RWPE1 (cell line): ENCODE results near the gene OTOGL.
"Not testable (repeated sequence)": the region's sequence is repeated elsewhere in the genome, so short reads cannot be mapped to it uniquely, and the experiment has no call there.

ENCODE experiments used
- CTCF ChIA-PET: fragments of 350-600 bp; sonication (Branson Sonifier 250); formaldehyde crosslinking; extraction: SDS; loops from one replicate; lab custom pipeline; 2021; lab: Yijun Ruan, JAX
- POLR2A ChIA-PET: fragments of 400-600 bp; formaldehyde crosslinking; extraction: SDS; loops from one replicate; lab custom pipeline; 2020; ENCODE audit warnings: antibody characterized with exemption; ENCODE audit not compliant: low non-redundant PET; lab: Yijun Ruan, JAX
- DNase-seq: peaks from one replicate; pipeline ENCODE4 v3.0.0; 2012; ENCODE audit warnings: low spot score
- H3K27ac ChIP-seq: fragments of 450-650 bp; 2 replicates; pipeline ENCODE4 v1.5.1; 2017
- CTCF ChIP-seq: fragments of 450-650 bp; conservative IDR thresholded peaks from 2 replicates; pipeline ENCODE4 v1.5.1; 2017; ENCODE audit warnings: low read depth, mild to moderate bottlenecking

OTOGL gene

DNA sequence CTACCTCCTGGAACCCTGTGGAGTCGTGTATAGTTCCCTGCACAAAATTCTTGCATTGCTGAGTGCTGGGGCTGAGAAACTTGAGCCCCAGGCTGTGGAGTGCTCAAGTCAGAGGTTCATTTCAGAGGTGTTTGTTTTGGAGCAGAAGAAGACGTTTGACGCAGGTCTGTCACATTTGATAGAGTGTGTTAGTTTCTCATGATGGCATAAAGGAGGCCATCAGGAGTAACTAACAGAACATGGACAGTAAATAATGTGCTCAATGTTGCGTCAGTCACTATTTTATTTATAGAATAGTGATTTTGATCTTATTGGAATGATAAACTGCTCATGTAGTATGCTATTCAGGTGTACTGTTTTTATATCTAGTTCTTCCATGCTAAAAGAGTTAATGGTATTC, 44.2 kb downstream of the OTOGL start:
- TF ChIP-seq CTCF: no peak
- ChIA-PET CTCF (no interaction called here), POLR2A (no interaction called here)
- no peak overlapping the region for H3K27ac ChIP-seq
- DNase-seq: no peak

DNA sequence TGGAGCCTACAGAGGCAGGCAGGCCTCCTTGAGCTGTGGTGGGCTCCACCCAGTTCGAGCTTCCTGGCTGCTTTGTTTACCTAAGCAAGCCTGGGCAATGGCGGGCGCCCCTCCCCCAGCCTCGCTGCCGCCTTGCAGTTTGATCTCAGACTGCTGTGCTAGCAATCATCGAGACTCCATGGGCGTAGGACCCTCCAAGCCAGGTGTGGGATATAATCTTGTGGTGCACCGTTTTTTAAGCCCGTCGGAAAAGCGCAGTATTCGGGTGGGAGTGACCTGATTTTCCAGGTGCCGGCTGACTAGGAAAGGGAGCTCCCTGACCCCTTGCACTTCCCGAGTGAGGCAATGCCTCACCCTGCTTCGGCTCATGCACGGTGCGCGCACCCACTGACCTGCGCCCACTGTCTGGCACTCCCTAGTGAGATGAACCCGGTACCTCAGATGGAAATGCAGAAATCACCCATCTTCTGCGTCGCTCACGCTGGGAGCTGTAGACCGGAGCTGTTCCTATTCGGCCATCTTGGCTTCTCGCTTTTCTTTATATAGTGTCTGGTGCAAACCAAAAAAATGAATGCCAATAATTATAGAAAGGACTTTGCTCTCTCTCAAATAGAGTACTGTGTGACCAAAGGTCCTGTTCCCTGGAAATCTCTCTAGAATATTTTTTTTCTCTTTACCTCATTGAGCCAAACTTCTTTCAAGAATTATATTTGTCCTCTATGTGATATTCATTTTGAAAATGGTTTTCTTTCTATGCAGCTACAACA, 50.4 kb downstream of the OTOGL start:
- CTCF ChIA-PET, H3K27ac ChIP-seq, DNase-seq, POLR2A ChIA-PET: not testable (repeated sequence)

DNA sequence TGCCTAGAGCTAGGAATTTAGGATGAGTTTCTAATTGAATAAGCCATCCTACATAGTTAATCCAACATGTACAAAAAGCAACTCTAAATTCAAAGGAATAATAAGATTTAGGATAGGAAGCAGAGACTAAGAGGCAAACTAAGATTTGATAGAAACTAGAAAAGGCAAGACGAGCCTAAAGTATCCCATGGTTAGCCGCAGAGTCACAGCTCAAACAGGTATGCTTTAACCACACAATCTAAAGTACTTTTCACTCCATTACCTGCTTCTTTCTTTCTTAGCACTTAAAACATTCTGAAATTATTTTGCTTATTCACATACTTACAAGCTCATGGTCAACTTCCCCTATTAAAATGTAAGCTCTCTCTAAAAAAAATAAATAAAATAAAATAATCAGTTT, 51.8 kb downstream of the OTOGL start:
- no peak for DNase-seq
- ChIA-PET POLR2A (no interaction called here), CTCF (interaction anchor here (0.6 kb wide), 1 partner anchor 15 kb away, joined by 3 read pairs; no protein-coding TSS in a partner anchor)
- no peak for TF ChIP-seq CTCF
- H3K27ac ChIP-seq: no peak overlapping the region

DNA sequence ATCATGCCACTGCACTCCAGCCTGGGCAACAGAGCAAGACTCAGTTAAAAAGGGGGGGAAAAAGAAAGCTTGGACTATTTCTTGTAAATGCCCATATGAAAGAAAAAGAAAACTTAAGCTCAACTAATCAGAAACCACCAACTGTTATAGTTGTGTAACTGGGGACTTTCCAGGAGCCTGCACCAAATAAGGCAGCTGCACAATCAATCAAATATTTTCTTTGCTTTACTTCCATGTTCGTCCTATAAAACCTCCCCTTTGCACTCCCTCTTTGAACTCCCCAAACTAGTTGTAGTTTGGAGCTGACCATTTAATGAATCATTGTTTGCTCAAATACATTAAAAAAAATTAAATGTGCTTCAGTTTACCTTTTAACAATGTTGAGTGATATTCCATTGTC, 54.9 kb downstream of the OTOGL start:
- CTCF ChIA-PET: interaction anchor here (0.5 to 0.6 kb wide), 2 partner anchors 20 to 30 kb away, joined by 3 to 4 read pairs; no protein-coding TSS in a partner anchor
- no peak for TF ChIP-seq CTCF
- DNase-seq: no peak

GRCh38 chr12:80156306-80156705, 57.0 kb downstream of the OTOGL start:
- CTCF ChIA-PET: no interaction called here
- DNase-seq: no peak
- POLR2A ChIA-PET: no interaction called here
- H3K27ac ChIP-seq: no peak overlapping the region
- TF ChIP-seq CTCF: no peak

More for the DNA sequence above, 54.9 kb downstream of the OTOGL start:
- POLR2A ChIA-PET: no interaction called here
- no peak overlapping the region for H3K27ac ChIP-seq

DNA sequence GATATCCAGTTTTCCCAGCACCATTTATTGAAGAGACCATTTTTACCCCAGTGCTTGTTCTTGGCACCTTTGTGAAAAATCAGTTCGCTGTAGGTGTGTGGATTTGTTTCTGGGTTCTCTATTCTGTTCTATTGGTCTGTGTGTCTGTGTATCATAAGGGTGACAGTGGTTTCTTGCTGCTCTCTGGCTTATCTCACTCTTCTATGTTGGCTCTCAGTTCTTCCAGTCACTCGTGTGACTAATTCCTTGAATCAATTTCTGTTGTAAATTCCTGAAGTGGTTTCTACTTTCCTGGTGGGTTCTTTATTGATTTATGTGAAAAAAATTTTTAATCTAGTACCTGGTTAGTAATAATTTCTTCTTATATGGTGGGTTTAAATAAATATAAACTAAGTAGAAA, 58.3 kb downstream of the OTOGL start:
- no peak for TF ChIP-seq CTCF
- no peak for DNase-seq
- H3K27ac ChIP-seq: no peak overlapping the region
- POLR2A ChIA-PET: no interaction called here
- CTCF ChIA-PET: no interaction called here

- no peak overlapping the region for H3K27ac ChIP-seq
- ChIA-PET POLR2A (no interaction called here), CTCF (no interaction called here)
- no peak for TF ChIP-seq CTCF
- DNase-seq: no peak
Measured at GRCh38 chr12:80161612-80162011, 62.3 kb downstream of the OTOGL start.
